Eye (tissue), 1 donor: ENCODE data around the gene GART.

Experiments used
- DNase-seq: peaks from one replicate; pipeline ENCODE4 v3.0.0-alpha.2; 2015

The GART gene

DNA sequence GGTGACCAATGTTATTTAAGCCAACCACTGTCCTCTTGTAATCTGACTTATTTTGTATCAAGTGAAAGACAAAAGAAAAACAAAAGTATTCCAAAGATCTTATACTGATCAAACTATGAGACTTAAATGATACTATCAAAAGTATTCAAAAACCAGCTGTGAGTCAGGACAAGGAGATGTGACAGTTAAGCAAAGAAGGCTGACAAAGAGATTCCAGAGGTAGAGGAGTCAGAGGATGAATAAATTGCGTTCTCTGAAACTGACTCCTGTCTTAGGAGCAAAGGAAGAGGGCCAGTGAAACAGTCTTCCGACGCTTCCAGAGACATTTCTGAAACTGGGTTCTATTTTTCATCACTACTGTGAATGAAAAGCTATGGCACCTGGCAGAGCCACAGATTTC, 83.1 kb downstream of the GART start:
- DNase-seq: no peak

DNA sequence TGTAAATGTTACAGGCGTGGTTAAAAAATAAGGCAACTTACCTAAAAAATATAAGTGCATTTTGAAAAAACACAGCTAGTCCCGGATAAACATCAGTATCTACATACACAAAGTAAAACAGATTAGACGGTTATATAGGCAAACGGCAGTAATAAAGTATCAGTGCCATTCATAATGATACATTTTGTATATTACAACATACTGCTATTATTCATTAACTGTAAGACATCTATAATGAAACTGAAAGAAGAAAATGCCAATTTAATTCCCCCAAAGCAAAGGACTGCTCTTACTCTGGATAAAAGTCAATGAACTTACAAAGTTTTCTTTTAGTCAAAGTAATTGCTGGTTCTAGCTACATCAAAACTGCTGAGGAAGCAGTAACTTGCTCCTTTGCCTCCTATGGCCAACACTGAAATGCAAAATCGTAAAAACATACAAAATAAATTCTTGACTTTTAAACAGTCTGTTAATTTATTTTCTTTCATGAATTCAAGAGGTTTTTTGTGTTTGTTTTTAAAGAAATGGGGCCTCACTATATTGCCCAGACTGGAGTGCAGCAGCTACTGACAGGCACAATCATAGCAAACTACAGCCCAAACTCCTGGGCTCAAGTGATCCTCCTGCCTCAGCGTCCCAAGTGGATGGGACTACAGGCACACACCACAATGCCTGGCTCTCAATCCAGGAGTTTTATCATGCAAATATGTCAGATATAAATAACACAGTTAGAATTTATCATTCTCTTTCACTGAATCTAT, 86.1 kb downstream of the GART start:
- no peak for DNase-seq
